Hepatocyte (in vitro differentiated cells): ENCODE data around the gene ARHGAP26. TPM values are rescaled to one million over a fixed set of nuclear protein-coding genes. Genes with fewer than 3 reads are reported as not detected.

Experiments used
- DNase-seq: peaks from one replicate; pipeline ENCODE4 v3.0.0-alpha.2; 2016; ENCODE audit warnings: low spot score
- H2AFZ ChIP-seq: fragments of 200-600 bp; sonication (generic); 2 replicates; pipeline ENCODE4 v1.6.0; 2016; ENCODE audit warnings: antibody characterized with exemption, mild to moderate bottlenecking
- H3K27ac ChIP-seq: fragments of 200-600 bp; sonication (generic); 2 replicates; pipeline ENCODE4 v1.5.1; 2016; ENCODE audit warnings: mild to moderate bottlenecking
- H3K27me3 ChIP-seq: fragments of 200-600 bp; sonication (generic); 2 replicates; pipeline ENCODE4 v1.6.1; 2016
- H3K36me3 ChIP-seq: fragments of 200-600 bp; sonication (generic); replicated peaks from 2 replicates; pipeline ENCODE4 v1.5.1; 2016; ENCODE audit warnings: low read depth; ENCODE audit not compliant: insufficient read depth
- H3K4me1 ChIP-seq: fragments of 200-600 bp; sonication (generic); 2 replicates; pipeline ENCODE4 v1.5.1; 2016; ENCODE audit warnings: mild to moderate bottlenecking, moderate library complexity; ENCODE audit not compliant: insufficient read depth
- H3K4me2 ChIP-seq: fragments of 200-600 bp; sonication (generic); 2 replicates; pipeline ENCODE4 v1.6.0; 2016
- H3K4me3 ChIP-seq: fragments of 200-600 bp; sonication (generic); 2 replicates; pipeline ENCODE4 v1.5.1; 2016; ENCODE audit warnings: mild to moderate bottlenecking
- H3K79me2 ChIP-seq: fragments of 200-600 bp; sonication (generic); 2 replicates; pipeline ENCODE4 v1.6.0; 2017; ENCODE audit warnings: mild to moderate bottlenecking
- H3K9me2 ChIP-seq: fragments of 200-600 bp; sonication (generic); replicated peaks from 2 replicates; pipeline ENCODE4 v1.6.0; 2017; ENCODE audit warnings: mild to moderate bottlenecking; ENCODE audit not compliant: insufficient read depth
- H3K9me3 ChIP-seq: fragments of 200-600 bp; sonication (generic); 2 replicates; pipeline ENCODE4 v1.5.1; 2016; ENCODE audit warnings: low read depth, mild to moderate bottlenecking
- H4K20me1 ChIP-seq: fragments of 200-600 bp; sonication (generic); 2 replicates; pipeline ENCODE4 v1.6.0; 2016; ENCODE audit warnings: mild to moderate bottlenecking; ENCODE audit not compliant: insufficient read depth, poor library complexity, severe bottlenecking
- CTCF ChIP-seq: fragments of 200-600 bp; sonication (generic); IDR thresholded peaks from 2 replicates; pipeline ENCODE4 v1.5.1; 2016; ENCODE audit warnings: antibody characterized with exemption, mild to moderate bottlenecking; ENCODE audit not compliant: poor library complexity
- EZH2 ChIP-seq: fragments of 200-600 bp; sonication (generic); IDR thresholded peaks from 2 replicates; pipeline ENCODE4 v1.6.1; 2016; ENCODE audit warnings: antibody characterized with exemption, mild to moderate bottlenecking, borderline replicate concordance
- EZH2phosphoT487 ChIP-seq: fragments of 200-600 bp; sonication (generic); IDR thresholded peaks from one replicate; pipeline ENCODE4 v1.6.1; 2018; ENCODE audit warnings: antibody characterized with exemption, mild to moderate bottlenecking, low read depth, moderate library complexity; ENCODE audit not compliant: unreplicated experiment, severe bottlenecking
- WGBS: methylation state at CpG from one replicate; pipeline ENCODE4 v1.1.6; 2016; ENCODE audit warnings: low lambda C conversion rate; ENCODE audit errors: missing lambda C conversion rate; 5-methylcytosine and 5-hydroxymethylcytosine counted together
- polyA plus RNA-seq: library from polyadenylated mRNA; unstranded; fragments of >200 nt; fragmentation: Nextera tagmentation; extraction: Ambion mirVana; gene quantifications from 2 replicates; pipeline ENCODE4 v1.2.1, GENCODE V29; 2016
- total RNA-seq: library from RNA; depleted of rRNA; stranded (reverse); fragments of >200 nt; gene quantifications from 2 replicates; pipeline ENCODE4 v1.2.3, GENCODE V29; 2014

The ARHGAP26 gene
- total and polyA plus RNA-seq, 2 experiments from 2014 or later: 16.5 to 19.8 TPM

DNA sequence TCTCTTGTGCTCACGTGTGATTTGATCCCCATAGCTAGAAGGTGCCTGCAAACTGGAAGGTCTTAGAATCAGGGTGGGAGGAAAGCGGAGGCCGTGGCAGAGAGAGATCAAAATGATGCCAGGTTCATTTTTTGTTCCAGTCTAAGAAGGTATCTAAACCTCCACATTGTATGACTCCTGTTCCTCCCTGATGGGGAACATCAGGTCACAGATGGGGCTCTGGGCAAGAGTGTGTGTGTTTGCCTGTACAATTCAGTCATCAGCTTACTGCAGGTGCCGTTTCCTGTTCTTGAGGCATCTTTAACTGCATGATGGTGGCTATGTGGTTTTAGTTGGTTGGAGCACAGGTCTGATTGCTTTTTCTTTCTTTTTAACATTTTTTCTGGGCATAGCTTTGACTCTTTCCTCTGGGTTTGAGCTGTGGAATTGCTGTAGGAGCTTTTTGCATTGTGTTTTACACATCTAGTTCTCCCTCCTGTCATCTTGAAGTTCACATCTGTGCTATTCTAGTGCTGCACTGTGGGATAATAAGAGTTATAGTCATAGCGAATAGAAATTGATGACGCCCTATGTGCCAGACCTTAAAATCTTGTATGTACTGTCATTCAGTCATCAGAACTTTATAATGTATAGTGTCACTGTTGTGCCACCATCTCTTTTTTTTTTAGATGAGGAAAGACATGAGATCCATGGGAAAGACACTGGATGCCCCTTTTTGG is 30.8 kb downstream of the ARHGAP26 start:
- Histone ChIP-seq H2AFZ (no peak overlapping the region), H3K9me3 (no peaks in the 10 kb centered on the region), H3K79me2 (peaks cover 81% of the 10 kb centered on the region), H3K9me2 (no peaks in the 10 kb centered on the region), H3K27me3 (no peaks in the 10 kb centered on the region), H3K4me1 (peaks cover 7% of the 10 kb centered on the region), H3K36me3 (no peaks in the 10 kb centered on the region), H3K4me2 (no peak overlapping the region), H3K27ac (no peak overlapping the region), H3K4me3 (no peak overlapping the region), H4K20me1 (no peaks in the 10 kb centered on the region)
- no peak for TF ChIP-seq EZH2
- no peak for TF ChIP-seq EZH2phosphoT487
- no peak for TF ChIP-seq CTCF
- no peak for DNase-seq
- WGBS: 86% methylated on average over 6 of the region's 6 CpGs

DNA sequence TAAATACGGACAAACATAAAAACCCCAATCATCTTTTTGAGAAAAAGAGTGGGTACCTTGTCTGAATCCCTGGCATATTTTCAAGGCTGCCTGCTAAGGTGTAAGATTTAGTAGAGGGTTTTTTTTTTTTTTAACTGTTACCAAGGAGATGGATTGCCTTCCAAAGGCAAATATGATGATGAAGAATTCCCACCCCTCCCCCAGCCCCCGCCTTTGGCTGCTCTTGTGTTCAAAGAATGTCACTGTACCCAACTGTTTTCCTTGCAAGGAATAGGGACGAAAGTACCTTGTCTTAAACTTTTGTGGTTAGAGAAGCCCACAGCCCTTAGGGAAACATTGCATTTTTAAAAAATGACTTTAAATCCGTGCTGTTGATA is 31.3 kb downstream of the ARHGAP26 start:
- Histone ChIP-seq H3K4me2 (peak overlapping the region; percentile 12), H3K27me3 (no peaks in the 10 kb centered on the region), H3K79me2 (peaks cover 85% of the 10 kb centered on the region), H3K4me1 (peaks cover 7% of the 10 kb centered on the region), H4K20me1 (no peaks in the 10 kb centered on the region), H2AFZ (no peak overlapping the region), H3K27ac (no peak overlapping the region), H3K4me3 (no peak overlapping the region), H3K9me3 (no peaks in the 10 kb centered on the region), H3K9me2 (no peaks in the 10 kb centered on the region), H3K36me3 (no peaks in the 10 kb centered on the region)
- 75% methylated on average over 4 of the region's 4 CpGs for WGBS
- no peak for DNase-seq
- no peak for TF ChIP-seq CTCF

GRCh38 chr5:142803428-142804125 is 33.4 kb downstream of the ARHGAP26 start:
- no peaks in the 10 kb centered on the region for H3K36me3 ChIP-seq
- no peak overlapping the region for H2AFZ ChIP-seq
- no peaks in the 10 kb centered on the region for H4K20me1 ChIP-seq
- no peak overlapping the region for H3K4me3 ChIP-seq
- H3K4me1 ChIP-seq: peaks cover 20% of the 10 kb centered on the region
- 86% methylated on average over 11 of the region's 11 CpGs for WGBS
- no peaks in the 10 kb centered on the region for H3K9me3 ChIP-seq
- H3K79me2 ChIP-seq: peaks cover 79% of the 10 kb centered on the region
- no peak overlapping the region for H3K4me2 ChIP-seq
- no peak for DNase-seq
- no peak for TF ChIP-seq EZH2
- H3K27ac ChIP-seq: no peak overlapping the region
- H3K9me2 ChIP-seq: no peaks in the 10 kb centered on the region
- no peaks in the 10 kb centered on the region for H3K27me3 ChIP-seq

DNA sequence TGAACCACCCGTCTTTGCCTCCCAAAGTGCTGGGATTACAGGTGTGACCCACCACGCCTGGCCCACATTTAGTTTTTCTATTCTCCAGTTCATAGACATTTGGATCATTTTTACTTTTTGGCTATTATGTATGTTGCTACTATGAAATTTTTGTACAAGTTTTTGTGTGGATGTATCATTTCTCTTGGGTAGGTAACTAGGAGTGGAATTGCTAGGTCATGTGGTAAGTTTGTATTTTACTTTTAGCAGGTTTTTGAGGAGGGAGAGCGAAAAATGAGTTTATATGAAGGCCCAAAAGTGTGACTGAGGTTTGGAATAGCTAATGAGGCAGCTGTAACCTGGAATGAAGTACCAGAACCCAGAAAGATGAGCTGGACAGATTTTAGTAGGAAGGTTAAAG is 35.2 kb downstream of the ARHGAP26 start:
- Histone ChIP-seq H3K4me2 (no peak overlapping the region), H3K27ac (no peak overlapping the region), H3K27me3 (no peaks in the 10 kb centered on the region), H3K79me2 (peaks cover 69% of the 10 kb centered on the region), H3K9me2 (no peaks in the 10 kb centered on the region), H3K36me3 (no peaks in the 10 kb centered on the region), H3K4me1 (peaks cover 37% of the 10 kb centered on the region), H2AFZ (no peak overlapping the region), H3K9me3 (no peaks in the 10 kb centered on the region), H3K4me3 (no peak overlapping the region), H4K20me1 (no peaks in the 10 kb centered on the region)
- TF ChIP-seq EZH2phosphoT487: no peak
- no peak for TF ChIP-seq CTCF
- no peak for TF ChIP-seq EZH2
- no peak for DNase-seq
- 98% methylated on average over 3 of the region's 3 CpGs for WGBS
